Right renal pelvis (tissue), 4 donors: ENCODE data around the gene PCDHGB1. TPM values are rescaled to one million over a fixed set of nuclear protein-coding genes. Genes with fewer than 3 reads are reported as not detected.
"Not testable (repeated sequence)": the region's sequence is repeated elsewhere in the genome, so short reads cannot be mapped to it uniquely, and the experiment has no call there.

Source experiments
- DNase-seq, 4 donors: peaks; one replicate each; pipeline ENCODE4 v3.0.0-alpha.2; 2013; ENCODE audit warnings: low read depth in 4 of 4, low spot score in 3 of 4, missing footprints in 1 of 4
- polyA plus RNA-seq, 4 donors: library from polyadenylated mRNA; unstranded; fragments of 120-200 nt; gene quantifications; one replicate each; pipeline ENCODE4 v1.2.1, GENCODE V29; 2013; ENCODE audit not compliant: insufficient read length in 4 of 4

PCDHGB1 gene
- polyA plus RNA-seq, 4 donors: 1.3 to 2.4 (median 2.0) TPM

GRCh38 chr5:141375444-141376155 is 25.7 kb downstream of the PCDHGB1 start:
- DNase-seq: not testable (repeated sequence)

GRCh38 chr5:141382469-141383294 is 32.8 kb downstream of the PCDHGB1 start, which contains the start of gene PCDHGA7:
Gene PCDHGA7, plus strand, starts transcription at chr5:141382742. Its CDS starts 158 bp downstream, at chr5:141382900.
- DNase-seq: no peak

- no peak for DNase-seq
Measured at GRCh38 chr5:141383345-141383744, 33.4 kb downstream of the PCDHGB1 start.

DNA sequence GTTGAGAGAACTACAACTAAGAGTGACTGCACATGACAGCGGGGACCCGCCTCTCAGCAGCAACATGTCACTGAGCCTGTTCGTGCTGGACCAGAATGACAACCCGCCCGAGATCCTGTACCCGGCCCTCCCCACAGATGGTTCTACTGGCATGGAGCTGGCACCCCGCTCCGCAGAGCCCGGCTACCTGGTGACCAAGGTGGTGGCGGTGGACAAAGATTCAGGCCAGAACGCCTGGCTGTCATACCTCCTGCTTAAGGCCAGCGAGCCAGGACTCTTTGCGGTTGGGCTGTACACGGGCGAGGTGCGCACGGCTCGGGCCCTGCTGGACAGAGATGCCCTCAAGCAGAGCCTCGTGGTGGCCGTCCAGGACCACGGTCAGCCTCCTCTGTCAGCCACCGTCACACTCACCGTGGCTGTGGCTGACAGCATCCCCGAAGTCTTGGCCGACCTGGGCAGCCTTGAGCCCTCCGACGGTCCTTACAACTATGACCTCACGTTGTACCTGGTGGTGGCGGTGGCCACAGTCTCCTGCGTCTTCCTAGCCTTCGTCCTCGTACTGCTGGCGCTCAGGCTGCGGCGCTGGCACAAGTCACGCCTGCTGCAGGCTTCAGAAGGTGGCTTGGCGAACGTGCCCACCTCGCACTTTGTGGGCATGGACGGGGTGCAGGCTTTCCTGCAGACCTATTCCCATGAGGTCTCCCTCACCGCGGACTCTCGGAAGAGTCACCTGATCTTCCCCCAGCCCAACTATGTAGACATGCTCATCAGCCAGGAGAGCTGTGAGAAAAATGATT is 34.8 kb downstream of the PCDHGB1 start:
- DNase-seq: no peak

GRCh38 chr5:141387557-141388311 is 37.8 kb downstream of the PCDHGB1 start, which contains the start of gene PCDHGB4:
Gene PCDHGB4, plus strand, starts transcription at chr5:141387698. Its CDS starts 187 bp downstream, at chr5:141387885.
- DNase-seq: not testable (repeated sequence)

- DNase-seq: no peak
Measured at GRCh38 chr5:141388661-141389060, 38.8 kb downstream of the PCDHGB1 start.

DNA sequence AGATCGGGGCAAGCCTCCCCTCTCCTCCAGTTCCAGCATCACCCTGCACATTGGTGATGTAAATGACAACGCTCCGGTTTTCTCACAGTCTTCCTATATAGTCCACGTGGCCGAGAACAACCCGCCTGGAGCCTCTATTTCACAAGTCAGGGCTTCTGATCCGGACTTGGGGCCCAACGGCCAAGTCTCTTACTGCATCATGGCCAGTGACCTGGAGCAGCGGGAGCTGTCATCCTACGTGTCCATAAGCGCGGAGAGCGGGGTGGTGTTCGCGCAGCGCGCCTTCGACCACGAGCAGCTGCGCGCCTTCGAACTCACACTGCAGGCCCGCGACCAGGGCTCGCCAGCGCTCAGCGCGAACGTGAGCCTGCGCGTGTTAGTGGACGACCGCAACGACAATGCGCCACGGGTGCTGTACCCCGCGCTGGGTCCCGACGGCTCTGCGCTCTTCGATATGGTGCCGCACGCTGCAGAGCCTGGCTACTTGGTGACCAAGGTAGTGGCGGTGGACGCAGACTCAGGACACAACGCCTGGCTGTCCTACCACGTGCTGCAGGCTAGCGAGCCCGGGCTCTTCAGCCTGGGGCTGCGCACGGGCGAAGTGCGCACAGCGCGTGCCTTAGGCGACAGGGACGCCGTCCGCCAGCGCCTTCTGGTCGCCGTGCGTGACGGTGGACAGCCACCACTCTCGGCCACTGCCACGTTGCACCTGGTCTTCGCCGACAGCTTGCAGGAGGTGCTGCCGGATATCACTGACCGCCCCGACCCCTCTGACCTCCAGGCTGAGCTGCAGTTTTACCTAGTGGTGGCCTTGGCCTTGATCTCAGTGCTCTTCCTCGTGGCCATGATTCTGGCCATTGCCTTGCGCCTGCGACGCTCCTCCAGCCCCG is 39.5 kb downstream of the PCDHGB1 start:
- DNase-seq: no peak

- DNase-seq: no peak
Measured at GRCh38 chr5:141392429-141393198, 42.7 kb downstream of the PCDHGB1 start, which contains the start of gene PCDHGA8. Gene PCDHGA8, plus strand, starts transcription at chr5:141392633. Its CDS starts 181 bp downstream, at chr5:141392814.

- no peak for DNase-seq
Measured at GRCh38 chr5:141393267-141393666, 43.4 kb downstream of the PCDHGB1 start.

GRCh38 chr5:141394401-141395187 is 44.7 kb downstream of the PCDHGB1 start:
- DNase-seq: not testable (repeated sequence)

DNA sequence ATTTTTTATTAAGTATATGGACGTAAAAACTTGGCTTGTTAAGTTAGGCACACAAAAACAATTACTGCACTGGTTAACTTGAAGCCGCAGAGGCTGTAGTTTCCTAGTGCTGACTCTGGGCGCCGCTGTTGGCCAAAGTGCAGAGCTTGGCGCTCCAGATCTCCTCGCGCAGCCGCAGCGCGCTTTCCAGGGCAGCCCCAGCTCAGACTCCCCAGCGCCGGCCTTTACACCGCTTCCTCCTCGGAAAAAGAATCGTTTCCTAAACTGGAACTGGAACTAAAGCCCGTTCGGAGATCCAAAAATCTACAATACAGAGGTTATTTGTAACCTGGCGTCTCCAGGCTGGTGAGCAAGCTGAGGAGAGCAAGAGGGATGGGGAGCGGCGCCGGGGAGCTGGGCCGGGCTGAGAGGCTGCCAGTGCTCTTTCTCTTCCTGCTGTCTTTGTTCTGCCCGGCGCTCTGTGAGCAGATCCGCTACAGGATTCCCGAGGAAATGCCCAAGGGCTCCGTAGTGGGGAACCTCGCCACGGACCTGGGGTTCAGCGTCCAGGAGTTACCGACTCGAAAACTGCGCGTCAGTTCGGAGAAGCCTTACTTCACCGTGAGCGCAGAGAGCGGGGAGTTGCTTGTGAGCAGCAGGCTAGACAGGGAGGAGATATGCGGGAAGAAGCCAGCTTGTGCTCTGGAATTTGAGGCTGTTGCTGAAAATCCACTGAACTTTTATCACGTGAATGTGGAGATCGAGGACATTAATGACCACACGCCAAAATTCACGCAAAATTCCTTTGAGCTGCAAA is 48.1 kb downstream of the PCDHGB1 start, which contains the start of gene PCDHGB5:
TSS of gene PCDHGB5 (plus strand) at position 192 of the 796 bp plus-strand sequence. CDS start at position 373, 181 bp downstream.
- DNase-seq: not testable (repeated sequence)

- no peak for DNase-seq
Measured at GRCh38 chr5:141398608-141399007, 48.7 kb downstream of the PCDHGB1 start.

DNA sequence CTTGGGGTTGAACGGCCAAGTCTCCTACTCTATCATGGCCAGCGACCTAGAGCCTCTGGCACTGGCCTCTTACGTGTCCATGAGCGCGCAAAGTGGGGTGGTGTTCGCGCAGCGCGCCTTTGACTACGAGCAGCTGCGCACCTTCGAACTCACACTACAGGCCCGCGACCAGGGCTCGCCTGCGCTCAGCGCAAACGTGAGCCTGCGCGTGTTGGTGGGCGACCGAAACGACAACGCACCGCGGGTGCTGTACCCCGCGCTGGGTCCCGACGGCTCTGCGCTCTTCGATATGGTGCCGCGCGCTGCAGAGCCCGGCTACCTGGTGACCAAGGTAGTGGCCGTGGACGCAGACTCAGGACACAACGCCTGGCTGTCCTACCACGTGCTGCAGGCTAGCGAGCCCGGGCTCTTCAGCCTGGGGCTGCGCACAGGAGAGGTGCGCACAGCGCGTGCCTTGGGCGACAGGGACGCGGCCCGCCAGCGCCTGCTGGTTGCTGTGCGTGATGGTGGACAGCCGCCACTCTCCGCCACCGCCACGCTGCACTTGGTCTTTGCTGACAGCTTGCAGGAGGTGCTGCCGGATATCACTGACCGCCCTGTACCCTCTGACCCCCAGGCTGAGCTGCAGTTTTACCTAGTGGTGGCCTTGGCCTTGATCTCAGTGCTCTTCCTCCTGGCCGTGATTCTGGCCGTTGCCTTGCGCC is 49.8 kb downstream of the PCDHGB1 start:
- no peak for DNase-seq
